GM18909 (cell line): ENCODE results near the gene PPP1R16B.

ENCODE experiments used
- ATAC-seq: cut with Tn5 transposase; IDR thresholded peaks from one replicate; pipeline ENCODE4 v1.9.1; 2021; ENCODE audit warnings: mild to moderate bottlenecking; ENCODE audit not compliant: unreplicated experiment, poor library complexity

The PPP1R16B gene

DNA sequence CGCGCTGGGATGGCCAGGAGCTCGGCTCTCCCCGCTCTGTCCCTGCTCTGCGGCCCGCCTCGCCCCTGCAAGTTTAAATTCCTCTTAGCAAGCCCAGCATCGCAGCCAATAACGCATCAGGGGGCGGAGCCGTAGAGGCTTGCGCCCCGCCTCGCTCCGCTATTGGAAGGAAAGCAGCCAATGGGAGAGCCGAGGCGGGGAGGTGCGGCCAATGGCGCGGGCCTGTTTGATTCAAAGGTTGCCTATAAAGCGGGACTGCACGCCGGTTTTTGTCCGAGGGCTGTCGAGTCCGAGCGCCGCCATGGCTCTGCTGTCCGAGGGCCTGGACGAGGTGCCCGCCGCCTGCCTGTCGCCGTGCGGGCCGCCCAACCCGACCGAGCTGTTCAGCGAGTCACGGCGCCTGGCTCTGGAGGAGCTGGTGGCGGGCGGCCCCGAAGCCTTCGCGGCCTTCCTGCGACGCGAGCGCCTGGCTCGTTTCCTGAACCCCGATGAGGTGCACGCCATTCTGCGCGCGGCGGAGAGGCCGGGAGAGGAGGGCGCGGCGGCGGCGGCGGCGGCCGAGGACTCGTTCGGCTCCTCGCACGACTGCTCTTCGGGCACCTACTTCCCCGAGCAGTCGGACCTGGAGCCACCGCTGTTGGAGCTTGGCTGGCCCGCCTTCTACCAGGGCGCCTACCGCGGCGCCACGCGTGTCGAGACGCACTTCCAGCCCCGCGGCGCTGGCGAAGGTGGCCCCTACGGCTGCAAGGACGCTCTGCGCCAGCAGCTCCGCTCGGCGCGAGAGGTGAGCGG, 120.8 kb downstream of the PPP1R16B start, which contains the start of gene FAM83D:
Gene FAM83D, plus strand, starts transcription at position 276 of the 792 bp plus-strand sequence. Its CDS starts 26 bp downstream, at position 302.
- peak; percentile 94 for ATAC-seq

DNA sequence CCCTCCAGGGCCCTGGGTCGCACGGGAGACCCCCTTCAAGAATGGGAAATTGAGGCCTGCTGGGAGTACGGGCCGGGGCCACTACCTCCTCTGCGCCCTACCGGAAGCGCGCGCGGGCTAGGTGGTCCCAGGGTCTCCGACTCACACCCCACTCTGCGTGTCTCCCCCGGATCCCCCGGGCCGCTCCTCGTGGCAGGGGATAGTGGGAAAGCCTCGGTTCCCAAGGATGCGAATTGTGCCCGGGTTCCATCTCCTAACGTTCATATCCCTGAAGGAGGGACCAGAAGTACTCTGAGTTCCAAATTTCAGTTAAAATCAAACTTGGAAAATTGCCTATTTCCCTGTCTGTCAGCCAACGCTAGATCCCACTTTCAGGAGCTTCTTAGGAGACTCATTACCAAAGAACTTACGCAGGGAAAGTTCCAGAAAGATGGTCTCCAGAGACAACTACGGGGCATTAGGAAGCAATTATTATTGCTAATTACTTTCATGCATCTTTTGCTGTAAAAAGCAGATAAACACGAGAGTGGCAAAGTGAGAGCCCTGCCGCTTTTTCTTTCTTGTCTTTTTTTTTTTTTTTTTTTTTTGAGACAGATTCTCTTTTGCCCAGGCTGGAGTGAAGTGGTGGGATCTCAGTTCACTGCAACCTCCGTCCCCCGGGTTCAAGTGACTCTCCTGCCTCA, 121.6 kb downstream of the PPP1R16B start:
- ATAC-seq = peak; percentile 13

DNA sequence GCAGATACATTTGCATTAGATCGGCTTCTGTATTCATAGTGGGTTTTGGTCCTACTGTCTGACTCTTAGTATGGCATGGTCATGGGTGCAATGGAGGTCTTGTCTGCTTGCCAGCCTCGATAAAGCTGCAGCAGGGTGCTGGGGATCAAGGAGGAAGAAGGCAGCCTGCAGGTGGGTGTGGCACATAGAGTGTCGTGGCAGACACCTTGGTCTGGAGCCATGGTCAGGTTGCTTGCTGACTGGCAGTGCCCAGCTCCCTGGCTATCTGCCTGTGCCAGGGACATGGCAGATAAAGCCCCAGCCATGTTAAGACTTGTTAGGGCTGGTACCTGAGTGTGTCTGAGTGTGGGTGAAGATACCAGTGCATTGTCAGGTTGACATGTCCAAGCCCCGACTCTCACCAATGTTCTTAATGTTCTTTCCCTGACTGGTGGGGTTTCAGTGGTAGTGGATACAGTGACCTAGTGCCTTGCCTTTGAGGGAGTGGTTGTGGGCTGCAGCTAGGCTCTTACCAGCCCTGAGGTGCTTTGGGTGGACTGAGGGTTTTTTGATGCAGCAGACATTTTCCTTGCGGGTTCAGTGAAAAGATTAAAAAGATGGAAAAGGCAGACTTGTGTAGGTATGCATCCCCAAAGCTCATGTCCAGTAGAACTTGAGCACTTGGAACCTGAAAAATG, 122.5 kb downstream of the PPP1R16B start:
- no peak for ATAC-seq

DNA sequence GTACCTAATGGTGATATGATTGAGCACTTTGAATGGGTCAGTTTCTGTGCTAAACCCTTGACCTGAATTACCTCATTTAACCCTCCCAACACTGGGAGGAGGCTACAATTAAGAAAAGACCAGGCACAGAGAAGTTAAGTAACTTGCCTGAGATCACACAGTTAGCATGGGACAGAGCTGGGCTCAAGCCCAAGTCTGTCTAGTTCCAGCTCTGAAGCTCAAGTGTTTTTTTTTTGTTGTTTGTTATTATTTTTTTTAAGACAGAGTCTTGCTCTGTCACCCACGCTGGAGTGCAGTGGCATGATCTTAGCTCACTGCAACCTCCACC, 124.7 kb downstream of the PPP1R16B start:
- ATAC-seq = no peak

DNA sequence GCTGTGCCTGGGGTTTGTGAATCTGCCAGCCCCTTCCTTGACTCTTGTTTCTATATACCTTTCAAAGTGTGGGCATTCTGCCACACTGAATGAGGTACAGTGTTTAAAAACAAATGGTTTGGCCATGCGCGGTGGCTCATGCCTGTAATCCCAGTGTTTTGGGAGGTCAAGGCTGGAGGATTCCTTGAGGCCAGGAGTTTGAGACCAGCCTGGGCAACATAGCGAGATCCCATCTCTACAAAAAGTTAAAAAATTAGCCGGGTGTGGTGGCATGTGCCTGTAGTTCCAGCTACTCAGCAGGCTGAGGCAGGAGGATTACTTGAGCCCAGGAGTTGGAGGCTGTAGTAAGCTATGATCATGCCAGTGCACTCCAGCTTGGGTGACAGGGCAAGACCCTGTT, 126.5 kb downstream of the PPP1R16B start:
- ATAC-seq = no peak

DNA sequence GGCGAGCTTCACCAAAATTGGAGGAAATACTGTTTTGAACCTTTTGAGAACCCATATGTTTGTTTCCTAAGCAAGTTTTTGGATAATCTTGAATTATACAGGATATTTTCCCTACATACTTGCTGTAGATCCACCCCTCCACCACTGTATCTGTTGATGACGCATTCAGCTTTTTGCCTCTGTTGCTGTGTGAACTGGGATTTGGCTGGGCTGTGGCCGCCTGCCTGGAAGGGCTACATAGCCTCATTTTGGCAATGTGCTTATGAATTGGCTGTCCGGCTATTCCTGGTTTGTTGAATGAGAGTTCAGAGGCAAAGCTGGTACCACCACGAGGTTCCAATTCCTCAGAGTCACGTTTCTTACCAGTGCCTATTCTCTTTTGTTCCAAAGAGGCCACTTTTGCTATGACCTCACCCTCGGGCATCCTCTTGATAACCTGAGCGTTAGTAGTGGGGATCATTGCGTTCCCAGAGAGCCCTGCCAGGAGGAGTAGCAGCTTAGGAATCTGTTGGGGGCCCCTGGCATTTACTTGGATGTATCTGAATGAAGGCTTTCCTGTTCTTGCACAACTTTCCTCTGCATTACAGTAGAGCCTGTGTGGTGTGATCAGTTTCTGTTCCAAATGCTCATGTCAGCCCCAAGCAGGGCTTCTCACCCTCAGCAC, 127.1 kb downstream of the PPP1R16B start:
- ATAC-seq = no peak

DNA sequence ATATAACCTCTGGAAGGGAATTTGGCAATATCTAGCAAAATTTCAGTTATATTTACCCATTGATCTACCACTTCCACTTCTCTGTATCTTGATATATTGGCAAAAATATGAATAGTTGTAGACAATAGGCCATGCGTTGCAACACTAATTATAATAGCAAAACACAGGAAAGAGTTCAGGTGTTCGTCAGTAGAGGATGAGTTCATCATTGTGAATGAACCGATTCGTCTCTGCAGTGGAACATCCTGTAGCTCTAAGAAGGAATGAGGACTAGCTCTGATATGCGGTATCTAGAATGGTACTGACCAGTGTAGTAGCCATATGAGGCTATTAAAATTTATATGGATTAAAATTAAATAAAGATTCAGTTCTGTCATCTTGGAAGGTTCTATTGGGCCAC, 129.0 kb downstream of the PPP1R16B start:
- ATAC-seq = no peak

DNA sequence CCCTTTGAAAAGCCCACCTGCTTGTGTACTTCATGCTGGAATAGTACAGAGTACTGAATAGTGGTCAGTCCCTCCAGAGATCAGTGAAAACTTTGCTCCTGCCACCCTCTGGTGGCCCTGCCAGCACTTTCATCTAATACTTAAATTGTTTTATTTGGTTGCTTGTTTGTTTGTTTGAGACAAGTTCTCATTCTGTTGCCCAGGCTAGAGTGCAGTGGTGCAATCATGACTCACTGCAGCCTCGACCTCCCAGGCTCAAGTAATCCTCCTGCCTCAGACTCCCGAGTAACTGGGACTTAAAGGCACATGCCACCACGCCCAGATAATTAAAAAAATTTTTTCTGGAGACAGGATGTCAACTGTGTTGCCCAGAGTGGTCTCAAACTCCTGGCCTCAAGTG, 129.8 kb downstream of the PPP1R16B start:
- ATAC-seq = no peak

DNA sequence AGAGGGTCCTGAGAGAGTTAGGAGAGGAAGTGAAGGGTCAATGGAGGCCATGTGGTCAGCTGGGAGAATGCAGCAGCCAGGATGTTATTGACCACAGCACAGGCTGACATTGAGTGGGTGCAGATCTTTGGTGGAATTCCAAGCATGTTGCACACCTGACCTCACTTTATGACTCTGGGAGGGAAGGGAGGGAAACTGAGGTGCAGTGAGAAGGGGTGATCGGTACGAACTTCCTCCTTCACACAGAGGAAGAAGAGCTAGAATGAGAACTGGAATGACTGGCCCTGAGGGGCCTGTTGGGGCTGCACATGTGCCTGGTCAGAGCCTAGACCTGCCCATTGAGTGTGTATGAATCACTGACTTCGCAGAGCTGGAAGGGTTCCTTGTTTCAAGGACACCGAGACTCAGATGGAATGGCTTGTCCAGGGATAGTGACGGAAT, 130.5 kb downstream of the PPP1R16B start:
- no peak for ATAC-seq

DNA sequence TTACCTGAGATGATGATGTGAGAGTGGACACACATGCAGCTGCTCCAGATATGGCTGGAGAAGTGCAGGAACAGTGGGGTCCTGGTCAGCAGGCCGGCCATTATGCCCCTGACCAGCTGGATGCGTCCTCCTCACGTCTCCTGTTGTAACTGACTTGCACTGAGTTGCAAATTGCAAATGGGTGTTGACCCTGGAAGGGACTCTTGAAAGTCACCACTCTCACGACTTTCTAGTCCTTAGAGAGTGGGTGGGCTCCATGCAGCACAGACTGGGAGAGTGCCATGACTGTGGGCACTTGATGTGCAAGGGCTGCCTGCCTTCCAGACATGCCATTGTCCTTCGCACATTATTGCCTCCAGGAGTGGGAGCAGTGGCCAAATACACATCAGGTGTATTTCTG, 131.5 kb downstream of the PPP1R16B start:
- no peak for ATAC-seq

DNA sequence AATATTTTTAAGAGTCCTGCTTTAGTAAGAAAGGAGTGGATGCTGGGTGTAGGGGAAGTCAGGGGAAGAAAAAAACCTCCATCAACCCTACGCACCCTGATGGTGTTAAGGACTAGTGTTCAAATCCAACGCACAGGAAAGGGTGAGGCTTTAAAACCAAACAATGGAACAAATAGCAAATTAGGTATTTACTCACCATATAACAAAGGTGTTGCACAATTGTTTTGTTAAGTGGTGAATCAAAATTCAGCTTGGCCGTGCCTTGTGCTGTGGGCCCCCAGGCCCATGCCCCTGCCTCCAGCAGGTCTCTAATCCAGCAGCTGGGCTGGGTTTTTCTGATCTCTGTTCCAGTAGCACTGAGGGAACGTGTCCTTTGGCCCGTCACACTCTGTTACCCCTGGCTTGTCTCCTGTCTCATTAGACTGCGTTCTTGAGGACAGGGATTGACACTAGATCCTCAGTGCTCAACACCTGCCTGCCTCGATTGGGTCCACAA, 132.5 kb downstream of the PPP1R16B start:
- ATAC-seq = no peak

DNA sequence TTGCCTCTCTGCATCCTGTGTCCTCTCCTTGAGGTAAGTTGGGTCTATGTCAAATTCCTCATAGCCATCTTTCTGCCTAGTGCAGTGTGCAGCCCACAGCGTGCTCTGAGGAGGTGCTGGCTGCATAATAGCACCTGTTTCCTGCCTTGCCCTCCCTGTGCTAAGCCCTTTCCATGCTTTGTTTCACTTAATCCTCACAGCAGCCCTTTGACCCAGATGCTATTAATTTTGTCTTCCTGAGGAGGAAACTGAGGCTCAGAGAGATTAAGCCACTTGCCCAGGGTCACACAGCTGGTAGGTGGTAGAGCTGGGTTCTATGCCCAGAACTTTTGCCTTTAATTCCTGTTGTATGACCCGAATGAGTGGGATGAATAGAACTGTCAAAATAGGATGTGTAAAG, 134.2 kb downstream of the PPP1R16B start:
- ATAC-seq = no peak

DNA sequence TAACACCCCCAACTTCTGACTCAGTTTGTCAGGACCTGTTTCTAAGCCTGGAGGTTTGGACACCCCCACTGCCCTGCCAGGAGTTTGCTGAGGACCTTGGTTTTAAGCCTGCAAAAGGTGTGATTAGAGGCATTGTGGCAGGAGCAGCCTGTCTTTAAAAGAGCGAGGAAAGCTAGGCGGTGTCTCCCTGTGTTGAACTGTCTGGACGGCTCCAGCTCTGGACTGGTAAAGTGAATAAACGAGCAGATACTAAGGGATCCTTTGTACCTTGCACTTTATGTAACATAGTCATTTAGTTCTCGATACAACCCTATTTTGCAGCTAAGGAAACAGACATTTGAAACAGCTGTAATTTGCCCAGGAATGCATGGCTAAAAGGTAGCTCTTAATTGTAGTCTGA, 135.1 kb downstream of the PPP1R16B start:
- ATAC-seq = no peak

DNA sequence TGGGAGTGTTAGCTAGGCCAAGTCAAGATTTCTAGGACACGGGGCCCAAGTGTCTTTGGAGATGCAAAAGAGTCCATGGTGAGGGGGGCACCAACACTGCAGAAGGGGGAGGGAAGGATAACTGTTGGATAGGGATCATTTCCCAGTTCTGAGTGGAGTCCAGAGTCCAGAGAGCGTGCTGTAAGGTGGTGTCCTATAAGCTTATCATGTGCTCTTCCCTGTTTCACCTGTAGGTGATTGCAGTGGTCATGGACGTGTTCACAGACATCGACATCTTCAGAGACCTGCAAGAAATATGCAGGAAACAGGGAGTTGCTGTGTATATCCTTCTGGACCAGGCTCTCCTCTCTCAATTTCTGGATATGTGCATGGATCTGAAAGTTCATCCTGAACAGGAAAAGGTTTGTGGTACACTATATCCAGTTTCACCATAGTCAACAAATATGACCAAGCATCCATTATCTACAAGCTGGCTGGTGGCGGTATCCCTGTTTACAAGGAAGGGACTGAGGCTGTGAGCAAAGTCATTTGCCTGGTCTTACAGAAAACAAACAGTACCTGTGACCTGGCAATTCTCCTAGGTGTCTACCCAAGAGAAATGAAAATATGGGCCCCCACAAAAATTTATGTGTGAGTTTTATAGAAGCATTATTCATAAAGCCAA, 136.4 kb downstream of the PPP1R16B start:
- ATAC-seq = no peak

DNA sequence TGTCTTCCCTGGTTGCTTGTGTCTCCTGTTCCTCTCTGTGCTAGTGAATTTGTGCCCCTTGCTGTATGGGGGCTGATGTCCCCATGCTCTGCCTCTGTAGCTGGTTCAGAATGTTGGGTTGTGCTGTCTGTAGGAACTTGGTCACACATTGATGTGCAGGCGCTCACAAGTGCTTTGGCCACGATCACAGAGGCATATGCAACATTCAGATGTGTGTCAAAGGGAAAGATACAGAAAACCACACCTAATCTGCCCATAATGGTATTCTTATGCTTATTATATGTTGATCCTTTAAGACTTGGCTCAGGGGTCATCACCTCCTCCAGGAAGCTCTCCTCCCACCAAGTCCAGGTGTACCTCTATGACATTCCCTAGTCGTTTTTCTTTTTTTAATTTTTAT, 139.5 kb downstream of the PPP1R16B start:
- no peak for ATAC-seq

DNA sequence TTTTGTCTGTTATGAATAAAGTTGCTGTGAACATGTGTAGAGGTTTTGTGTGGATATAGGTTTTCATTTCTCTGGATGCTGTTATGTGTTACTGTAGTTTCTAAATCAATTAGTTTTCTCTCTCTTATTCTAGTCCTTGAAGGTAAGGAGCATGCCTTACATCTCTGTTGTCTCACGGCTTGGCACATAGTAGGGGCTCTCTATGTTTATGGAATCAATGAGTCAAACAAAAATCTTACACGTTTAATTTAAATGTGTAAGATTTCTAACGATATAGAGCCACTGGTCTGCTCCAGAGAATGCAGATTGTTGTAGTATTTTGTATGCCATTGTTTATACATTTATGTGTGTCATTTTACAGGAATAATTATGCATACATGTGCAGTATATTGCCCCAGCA, 141.3 kb downstream of the PPP1R16B start:
- no peak for ATAC-seq

DNA sequence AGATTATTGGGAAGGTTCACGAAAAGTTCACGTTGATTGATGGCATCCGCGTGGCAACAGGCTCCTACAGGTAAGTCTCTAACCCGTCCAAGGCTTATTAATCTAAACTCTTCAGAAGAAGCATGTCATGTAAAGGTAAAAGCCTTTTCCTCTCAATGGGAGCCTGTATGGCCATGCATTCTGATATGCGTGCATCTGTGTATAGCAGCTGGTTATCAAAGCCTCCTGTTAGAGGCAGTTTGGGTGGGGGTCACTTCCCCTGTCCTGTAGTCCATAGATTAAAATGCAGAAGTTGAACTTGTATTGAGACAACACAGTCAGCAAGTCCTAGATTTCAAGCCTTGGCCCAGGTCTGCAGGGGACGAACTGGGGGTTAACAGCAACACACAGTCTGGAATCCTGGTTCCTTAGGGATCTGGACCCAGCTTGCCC, 142.4 kb downstream of the PPP1R16B start:
- ATAC-seq = no peak

DNA sequence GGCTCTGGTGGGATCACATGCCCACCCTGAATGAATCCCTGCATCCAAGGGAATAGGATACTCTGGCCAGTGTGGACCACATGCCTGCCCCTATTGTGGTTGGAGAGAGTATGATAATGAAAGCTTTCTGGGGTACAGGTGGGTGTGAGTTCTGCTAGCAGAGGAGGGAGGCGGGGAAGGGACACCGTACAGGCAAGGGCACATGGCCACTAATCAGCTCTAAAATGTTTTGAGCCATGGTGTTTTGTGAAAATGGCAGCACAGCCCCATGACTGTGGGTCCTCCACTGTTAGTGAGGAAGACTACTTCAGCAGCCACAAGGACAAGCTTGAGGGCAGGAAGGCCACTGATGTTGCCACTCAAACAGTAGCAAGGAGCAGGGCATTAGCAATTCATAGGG, 144.8 kb downstream of the PPP1R16B start:
- no peak for ATAC-seq

DNA sequence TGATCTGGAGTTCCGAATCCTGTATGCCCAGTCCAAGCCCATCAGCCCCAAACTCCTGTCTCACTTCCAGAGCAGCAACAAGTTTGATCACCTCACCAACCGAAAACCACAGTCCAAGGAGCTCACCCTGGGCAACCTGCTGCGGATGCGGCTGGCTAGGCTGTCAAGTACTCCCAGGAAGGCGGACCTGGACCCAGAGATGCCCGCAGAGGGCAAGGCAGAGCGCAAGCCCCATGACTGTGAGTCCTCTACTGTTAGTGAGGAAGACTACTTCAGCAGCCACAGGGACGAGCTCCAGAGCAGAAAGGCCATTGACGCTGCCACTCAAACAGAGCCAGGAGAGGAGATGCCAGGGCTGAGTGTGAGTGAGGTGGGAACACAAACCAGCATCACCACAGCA, 146.1 kb downstream of the PPP1R16B start:
- no peak for ATAC-seq

DNA sequence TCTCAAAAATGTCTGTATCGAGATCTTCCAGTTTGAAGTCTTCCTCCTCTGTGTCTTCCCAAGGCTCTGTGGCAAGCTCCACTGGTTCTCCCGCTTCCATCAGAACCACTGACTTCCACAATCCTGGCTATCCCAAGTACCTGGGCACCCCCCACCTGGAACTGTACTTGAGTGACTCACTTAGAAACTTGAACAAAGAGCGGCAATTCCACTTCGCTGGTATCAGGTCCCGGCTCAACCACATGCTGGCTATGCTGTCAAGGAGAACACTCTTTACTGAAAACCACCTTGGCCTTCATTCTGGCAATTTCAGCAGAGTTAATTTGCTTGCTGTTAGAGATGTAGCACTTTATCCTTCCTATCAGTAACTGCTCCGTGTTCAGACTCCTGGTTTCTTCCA, 146.7 kb downstream of the PPP1R16B start:
- ATAC-seq = no peak
